Measurements from ENCODE around the gene EEF1AKMT4. TPM values are rescaled to one million over a fixed set of nuclear protein-coding genes. Genes with fewer than 3 reads are reported as not detected.

EEF1AKMT4 gene
- total and polyA plus RNA-seq, 2 of the 8 experiments (the other 6 are each of a cell fraction or from before 2014, with no cell fraction given): 9.3 to 30.1 TPM

DNA sequence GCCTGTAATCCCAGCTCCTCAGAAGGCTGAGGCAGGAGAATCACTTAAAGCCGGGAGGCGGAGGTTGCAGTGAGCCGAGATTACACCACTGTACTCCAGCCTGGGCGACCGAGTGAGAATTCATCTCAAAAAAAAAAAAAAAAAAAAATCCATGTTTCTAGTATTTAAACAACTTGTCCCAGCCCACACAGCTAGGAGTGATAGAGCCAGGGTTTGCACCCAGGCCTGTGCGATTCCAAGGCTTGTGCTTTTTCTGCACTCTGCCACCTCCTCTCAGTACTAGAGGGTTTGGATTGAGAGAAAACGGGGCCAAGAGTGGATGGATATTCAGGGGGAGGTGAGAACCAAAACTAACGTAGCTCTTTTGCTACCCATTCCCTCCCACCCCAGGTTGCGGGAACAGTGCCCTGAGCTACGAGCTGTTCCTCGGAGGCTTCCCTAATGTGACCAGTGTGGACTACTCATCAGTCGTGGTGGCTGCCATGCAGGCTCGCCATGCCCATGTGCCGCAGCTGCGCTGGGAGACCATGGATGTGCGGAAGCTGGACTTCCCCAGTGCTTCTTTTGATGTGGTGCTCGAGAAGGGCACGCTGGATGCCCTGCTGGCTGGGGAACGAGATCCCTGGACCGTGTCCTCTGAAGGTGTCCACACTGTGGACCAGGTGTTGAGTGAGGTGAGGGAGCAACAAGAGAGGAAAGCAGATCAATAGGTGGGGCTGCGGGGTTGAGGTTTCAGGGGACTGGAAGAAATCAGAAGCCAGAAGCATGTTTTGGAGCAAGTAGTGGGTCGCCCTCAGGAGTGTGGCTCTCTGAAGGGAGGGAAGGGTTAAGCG lies 7.8 kb downstream of the EEF1AKMT4 start:
- H3K79me1 ChIP-seq (ENCODE audit: low read depth, low read length): no peaks in the 10 kb centered on the region
- H3K4me1 ChIP-seq (replicated peaks in 1 of 4; ENCODE audit: control insufficient read depth in 3 of 4, insufficient read depth in 4 of 4, low read length in 3 of 4): peaks cover 0 to 10% (median 4%) of the 10 kb centered on the region in 4 experiments; a peak in 4 of 7 replicates
- no peak overlapping the region for H2AFZ ChIP-seq (ENCODE audit: low read length)
- H4K20me1 ChIP-seq (replicated peaks in 1 of 2; ENCODE audit: control insufficient read depth in 1 of 2, insufficient read depth in 2 of 2, low read length in 2 of 2): peaks cover 16 to 19% of the 10 kb centered on the region in 2 experiments
- CTCF ChIA-PET (ENCODE audit: partially characterized antibody): interaction anchor here (0.6 to 14.0 kb wide), 9 partner anchors 11 to 190 kb away, joined by 3 to 136 read pairs (median 3); partner anchors contain the start of gene VWA5B2
- H2BK12ac ChIP-seq (ENCODE audit: low read depth, low read length): no peak overlapping the region
- no peak overlapping the region for H3K56ac ChIP-seq (replicated peaks; ENCODE audit: insufficient read length, low read depth, low read length)
- H3K4me2 ChIP-seq (ENCODE audit: insufficient read depth in 1 of 2, low read depth in 2 of 2, low read length in 2 of 2): no peak overlapping the region
- no peak overlapping the region for H2BK5ac ChIP-seq (ENCODE audit: low read depth, low read length)
- H4K8ac ChIP-seq (ENCODE audit: extremely low read depth, insufficient read depth, low read length): no peak overlapping the region; the same call in 1 of the 2 replicates
- H3K27ac ChIP-seq (ENCODE audit: low read depth, low read length): no peak overlapping the region
- POLR2A ChIA-PET (ENCODE audit: partially characterized antibody): interaction anchor here (2.5 kb wide), 1 partner anchor 17 kb away, joined by 12 read pairs; no protein-coding TSS in a partner anchor
- H4K91ac ChIP-seq (replicated peaks; ENCODE audit: insufficient read length, low read length): no peak overlapping the region
- H3K9me3 ChIP-seq (ENCODE audit: insufficient read depth in 2 of 2, low read depth in 1 of 2, low read length in 1 of 2): no peaks in the 10 kb centered on the region
- H3K23me2 ChIP-seq (ENCODE audit: low read depth, low read length): peaks cover 17% of the 10 kb centered on the region
- H2BK20ac ChIP-seq (ENCODE audit: low read length): no peak overlapping the region
- DNase-seq (ENCODE audit: low read depth in 1 of 2, low spot score in 2 of 2) (no peak), FAIRE-seq (no peak)
- no peak overlapping the region for H3K23ac ChIP-seq (ENCODE audit: insufficient read length)
- no peaks in the 10 kb centered on the region for H3K36me3 ChIP-seq (ENCODE audit: control insufficient read depth in 2 of 4, insufficient read depth in 4 of 4, low read length in 3 of 4)
- no peak overlapping the region for H2AK5ac ChIP-seq (ENCODE audit: low read depth, low read length)
- 93% methylated on average over 23 of the region's 23 CpGs; no CpG with 5 or more reads in 1 of the 2 experiments for WGBS, 2 experiments (ENCODE audit: extremely low coverage in 1 of 2, insufficient coverage in 1 of 2, insufficient read length in 1 of 2, insufficient replicate concordance in 2 of 2, low coverage in 1 of 2, low lambda C conversion rate in 2 of 2, missing lambda C conversion rate in 1 of 2)
- peaks cover 2 to 37% (median 27%) of the 10 kb centered on the region in 4 experiments for H3K27me3 ChIP-seq (replicated peaks in 1 of 4; ENCODE audit: control insufficient read depth in 3 of 4, extremely low read depth in 1 of 4, insufficient read depth in 3 of 4, low read length in 3 of 4)
- no peak overlapping the region for H2BK15ac ChIP-seq (ENCODE audit: low read length)
- no peak overlapping the region for H4K5ac ChIP-seq (ENCODE audit: insufficient read length, low read depth, low read length)
- H3K9ac ChIP-seq (replicated peaks in 1 of 4; ENCODE audit: extremely low read depth in 1 of 4, low read depth in 3 of 4, low read length in 3 of 4): no peak overlapping the region
- no peak overlapping the region for H3K4ac ChIP-seq (replicated peaks; ENCODE audit: insufficient read length, low read depth, low read length)
- no peak overlapping the region for H3K4me3 ChIP-seq (ENCODE audit: extremely low read depth in 1 of 4, insufficient read depth in 2 of 4, low read depth in 3 of 4, low read length in 4 of 4)
- no peak overlapping the region for H2BK120ac ChIP-seq (replicated peaks; ENCODE audit: low read depth, low read length)
- H3K18ac ChIP-seq (ENCODE audit: extremely low read depth, low read length): no peak overlapping the region
- no peak overlapping the region for H3K14ac ChIP-seq (ENCODE audit: insufficient read length)
- H3K79me2 ChIP-seq (ENCODE audit: control insufficient read depth in 1 of 2, insufficient read depth in 2 of 2, low read length in 2 of 2): no peaks in the 10 kb centered on the region
- TF ChIP-seq CTBP2 (IDR thresholded peaks at IDR 0.05; ENCODE audit: borderline replicate concordance, insufficient read depth, insufficient read length, low read length): no peak
- TF ChIP-seq MAFK (IDR thresholded peaks at IDR 0.05; ENCODE audit: low read depth, low read length): no peak
- no peak for TF ChIP-seq TCF12 (IDR thresholded peaks at IDR 0.05; ENCODE audit: low read depth, low read length)
- no peak for TF ChIP-seq SRF (IDR thresholded peaks at IDR 0.05; ENCODE audit: low read depth, low read length)
- TF ChIP-seq CHD1 (IDR thresholded peaks at IDR 0.05; ENCODE audit: low read depth, low read length): no peak
- TF ChIP-seq EP300 (IDR thresholded peaks at IDR 0.05; ENCODE audit: borderline replicate concordance in 1 of 2, low read depth in 2 of 2, low read length in 2 of 2): no peak
- TF ChIP-seq JUN (IDR thresholded peaks at IDR 0.05; ENCODE audit: low read depth, low read length): no peak
- no peak for TF ChIP-seq HDAC6 (IDR thresholded peaks at IDR 0.05; ENCODE audit: low read depth, low read length)
- no peak for TF ChIP-seq TBP (IDR thresholded peaks at IDR 0.05; ENCODE audit: low read depth, low read length)
- TF ChIP-seq GTF2F1 (IDR thresholded peaks at IDR 0.05; ENCODE audit: borderline replicate concordance, low read depth, low read length): no peak
- TF ChIP-seq TEAD4 (IDR thresholded peaks at IDR 0.05; ENCODE audit: low read depth, low read length): no peak
- TF ChIP-seq BACH1 (IDR thresholded peaks at IDR 0.05; ENCODE audit: low read length): no peak
- no peak for TF ChIP-seq KDM4A (IDR thresholded peaks at IDR 0.05; ENCODE audit: low read depth, low read length, severe bottlenecking)

Data from H1 (cell line).